HuH-7.5 (cell line): Measurements from ENCODE around the gene CARD10.
A peak's percentile ranks its signal among the peaks of the same experiment; 100 is the strongest.
"Not testable (repeated sequence)": the region's sequence is repeated elsewhere in the genome, so short reads cannot be mapped to it uniquely, and the experiment has no call there.

Source experiments
- DNase-seq: peaks from one replicate; pipeline ENCODE4 v3.0.0; 2011; ENCODE audit warnings: low spot score

The CARD10 gene

DNA sequence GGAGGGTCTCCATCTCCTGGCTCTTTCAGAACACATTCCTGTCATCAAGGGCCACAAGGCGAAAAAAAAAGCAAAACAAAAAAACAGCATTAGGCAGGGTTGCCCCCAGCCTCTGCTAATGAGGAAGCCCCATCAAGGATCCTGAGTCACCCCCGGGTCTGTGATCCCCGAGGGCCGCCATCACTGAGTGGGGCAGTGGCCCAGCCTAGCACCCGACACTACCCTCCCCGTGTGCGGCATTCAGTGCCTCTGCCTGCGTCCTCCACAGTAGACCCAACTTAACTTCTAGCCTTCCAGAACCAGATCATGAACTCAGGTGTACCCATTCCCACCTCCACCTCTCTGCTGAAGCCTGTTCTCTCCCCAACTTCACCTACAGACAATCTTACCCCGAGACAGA, 34.5 kb upstream of the CARD10 start:
- DNase-seq = no peak

DNA sequence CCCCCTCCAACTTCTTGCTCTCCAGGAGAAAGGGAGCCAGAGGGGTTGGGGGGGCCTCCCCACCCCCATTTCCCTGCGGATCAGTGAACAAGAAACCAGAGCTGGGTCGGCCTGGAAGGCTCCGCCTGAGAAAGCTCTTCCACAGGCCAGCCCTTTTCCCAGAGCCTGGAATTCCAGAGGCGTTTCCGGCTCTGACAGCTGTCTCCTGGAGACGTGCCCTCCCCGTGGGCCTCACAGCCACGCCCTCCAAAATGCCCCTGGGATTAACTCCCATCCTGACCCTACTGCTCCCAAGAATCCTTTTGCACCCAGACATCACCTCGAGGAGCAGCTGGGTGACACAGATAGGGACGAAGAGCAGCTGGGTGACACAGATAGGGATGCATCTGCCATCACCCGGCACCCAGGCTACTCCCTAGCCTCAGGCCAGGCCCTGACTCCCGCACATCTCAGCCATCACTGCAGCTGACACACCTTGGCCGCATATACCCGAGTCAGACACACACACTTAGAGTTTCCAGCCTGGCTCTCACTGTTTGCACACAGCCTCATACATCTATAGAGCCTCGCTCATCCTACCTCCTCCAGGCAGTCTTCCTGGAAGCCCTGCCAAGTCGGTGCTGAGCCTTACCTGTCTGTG, 33.4 kb upstream of the CARD10 start:
- no peak for DNase-seq

DNA sequence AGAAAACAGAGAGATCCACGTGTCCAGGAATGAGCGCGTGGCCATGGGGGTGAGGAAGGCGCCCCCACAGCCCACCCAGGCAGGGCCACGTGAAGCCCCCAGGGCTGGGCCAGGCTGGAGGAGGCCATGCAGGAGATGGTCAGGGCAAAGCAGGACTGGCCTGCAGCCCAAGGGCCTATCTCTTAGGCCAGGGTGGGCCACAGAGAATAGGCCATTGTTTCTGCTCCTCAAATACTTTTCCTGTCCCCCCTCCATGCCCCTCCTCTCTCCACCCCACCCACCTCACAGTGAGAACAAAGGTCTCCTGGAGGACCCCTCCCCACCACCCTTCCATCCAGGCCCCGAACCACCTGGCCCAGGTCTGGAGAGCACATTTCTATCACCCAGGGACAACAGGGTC, 32.8 kb upstream of the CARD10 start:
- no peak for DNase-seq

- not testable (repeated sequence) for DNase-seq
These were observed 31.7 kb upstream of the CARD10 start for GRCh38 chr22:37550921-37551320.

DNA sequence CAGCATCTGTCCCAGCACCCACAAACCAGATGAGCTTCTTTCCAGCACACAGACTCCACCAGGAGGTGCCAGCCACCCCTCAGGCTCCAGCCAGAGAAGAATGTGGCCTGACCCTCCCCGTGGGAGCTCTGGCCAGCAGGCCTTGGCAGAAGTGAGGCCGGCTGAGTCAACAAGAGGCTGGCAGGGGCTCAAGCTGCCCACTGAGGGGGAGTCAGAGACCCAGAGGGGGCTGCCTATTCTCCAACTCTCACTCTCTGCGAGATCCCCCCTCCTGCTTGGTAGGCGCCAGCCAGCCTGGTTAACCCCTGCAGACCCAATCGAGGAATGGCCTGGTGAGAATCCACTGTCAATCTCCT, 30.5 kb upstream of the CARD10 start:
- DNase-seq = peak; percentile 14

GRCh38 chr22:37547251-37547741, 28.1 kb upstream of the CARD10 start:
- DNase-seq = peak; percentile 3

DNA sequence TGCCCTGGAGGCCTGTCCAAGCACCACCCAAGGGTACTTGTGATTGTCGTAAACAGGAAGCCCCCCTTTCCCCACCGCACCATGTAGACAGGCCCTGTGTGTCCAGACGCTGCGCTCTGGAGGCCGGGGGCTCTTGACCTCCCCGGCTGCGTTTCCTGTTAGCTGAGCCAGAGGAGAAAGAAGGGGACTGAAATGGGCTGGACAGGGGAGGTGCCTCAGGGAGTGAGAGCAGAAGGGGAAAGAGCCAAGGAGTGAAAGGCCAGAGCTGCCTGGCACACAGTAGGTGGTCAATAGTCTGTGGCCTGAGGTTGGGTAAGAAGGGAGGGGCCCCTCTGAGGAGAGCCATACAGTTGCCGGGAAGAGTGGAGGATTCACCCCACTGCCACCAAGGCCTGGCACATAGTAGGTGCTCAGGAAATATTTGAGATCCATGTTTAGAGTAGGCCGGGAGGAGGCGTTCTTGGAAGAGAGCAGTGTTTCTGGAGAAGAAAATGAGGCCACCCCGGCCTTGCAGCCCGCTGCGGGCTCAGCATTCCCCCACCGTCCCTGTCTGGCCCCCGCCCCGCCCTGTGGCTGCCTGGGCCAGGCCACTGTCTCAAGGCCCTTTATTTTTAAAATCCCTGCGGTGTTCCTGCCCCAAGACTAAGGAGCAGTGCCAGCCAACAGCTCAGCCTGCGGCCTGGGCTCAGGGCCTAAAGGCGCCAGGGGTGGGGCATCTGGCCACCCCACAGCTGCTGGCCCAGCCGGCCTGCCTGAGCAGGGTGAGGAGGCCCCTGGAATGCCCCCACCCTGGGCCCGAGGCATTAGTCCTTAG, 27.4 kb upstream of the CARD10 start:
- DNase-seq = peak; percentile 28

- DNase-seq = peak; percentile 76
These were observed 26.7 kb upstream of the CARD10 start for GRCh38 chr22:37545703-37546436.

DNA sequence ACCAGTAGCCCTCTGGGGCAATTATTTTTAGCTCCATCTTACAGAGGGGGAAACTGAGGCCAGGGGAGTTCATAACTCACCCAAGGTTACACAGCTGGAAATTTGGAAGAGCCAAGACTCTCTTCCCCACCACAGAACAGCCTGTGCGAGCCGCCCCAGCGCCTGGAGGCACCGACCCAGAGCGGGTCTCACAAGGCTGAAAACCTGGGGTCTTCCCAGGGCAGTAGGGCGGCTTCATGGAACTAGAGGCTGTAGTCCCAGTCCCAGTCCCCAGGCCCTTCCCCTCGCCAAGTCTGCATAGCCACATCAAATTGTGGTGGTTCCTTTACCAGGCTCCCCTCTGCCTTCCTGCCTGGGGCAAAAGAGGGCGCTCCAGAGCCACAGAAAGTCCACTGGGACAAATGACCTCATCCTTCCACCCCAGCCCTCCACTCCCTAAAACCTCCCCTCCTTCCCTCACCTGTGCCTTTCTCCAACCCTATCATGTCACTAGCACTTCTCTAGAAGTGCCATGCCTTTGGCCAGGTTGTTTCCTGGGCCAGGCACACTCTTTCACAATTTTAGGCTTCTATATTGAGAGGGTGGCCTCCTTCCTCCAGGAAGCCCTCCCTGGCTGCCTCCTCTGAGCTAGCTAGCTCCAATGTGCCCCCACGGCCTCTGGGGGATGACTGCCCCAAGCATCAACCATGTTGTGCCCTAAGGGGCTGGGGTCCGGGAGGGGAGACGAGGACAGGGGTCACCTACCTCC, 25.9 kb upstream of the CARD10 start:
- DNase-seq = peak; percentile 58

GRCh38 chr22:37542959-37543358, 23.7 kb upstream of the CARD10 start:
- no peak for DNase-seq

DNA sequence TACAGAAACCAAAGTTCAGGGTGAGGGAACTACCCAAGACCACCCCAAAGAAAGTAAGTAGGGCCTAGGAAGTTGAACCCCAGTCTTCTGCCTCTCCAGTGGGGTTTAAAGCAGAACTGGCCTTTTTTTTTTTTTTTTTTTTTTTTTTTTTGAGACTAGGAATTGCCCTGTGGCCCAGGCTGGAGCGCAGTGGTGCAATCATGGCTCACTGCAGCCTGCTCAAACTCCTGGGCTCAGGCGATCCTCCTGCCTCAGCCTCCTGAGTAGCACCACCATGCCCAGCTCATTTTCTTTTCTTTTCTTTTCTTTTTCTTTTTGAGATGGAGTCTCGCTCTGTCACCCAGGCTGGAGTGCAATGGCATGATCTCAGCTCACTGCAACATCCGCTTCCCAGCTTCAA, 23.2 kb upstream of the CARD10 start:
- DNase-seq = not testable (repeated sequence)

- DNase-seq = not testable (repeated sequence)
These were observed 20.6 kb upstream of the CARD10 start for GRCh38 chr22:37539790-37540189.

DNA sequence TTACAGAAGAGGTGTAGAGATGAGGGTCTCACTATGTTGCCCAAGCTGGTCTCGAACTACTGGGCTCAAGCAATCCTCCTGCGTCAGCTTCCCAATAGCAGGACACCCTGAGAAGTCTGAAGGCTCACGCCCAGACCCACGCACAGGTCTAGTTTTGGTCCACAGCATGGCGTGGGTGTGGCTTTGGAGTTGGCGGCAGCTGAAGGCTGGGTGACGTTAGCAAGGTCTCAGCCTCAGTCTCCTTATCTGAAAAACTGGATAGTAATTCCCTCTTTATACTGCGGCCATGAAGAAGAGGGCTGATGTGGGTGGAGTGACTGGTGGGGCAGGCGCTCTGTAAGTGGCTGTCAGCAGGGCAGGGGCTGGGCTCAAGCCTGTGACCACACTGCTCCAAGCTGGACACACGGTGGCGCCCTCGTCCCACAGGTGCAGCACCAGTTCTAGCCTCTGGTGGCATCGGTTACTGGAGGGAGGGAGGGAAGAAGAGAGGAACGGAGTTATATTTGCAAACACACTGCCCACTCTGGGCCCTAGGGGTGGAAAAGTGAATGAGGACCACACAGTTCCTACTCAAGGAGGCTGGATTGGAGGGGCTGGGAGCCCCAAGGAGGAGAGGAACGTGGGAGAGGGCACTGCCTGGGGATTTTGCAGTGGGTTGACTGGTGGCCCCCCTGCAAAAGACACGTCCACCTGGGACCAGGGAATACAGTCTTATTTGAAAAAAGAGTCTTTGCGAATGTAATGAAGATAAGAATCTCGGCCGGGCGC, 19.6 kb upstream of the CARD10 start:
- DNase-seq = peak; percentile 86

- DNase-seq = no peak
These were observed 15.9 kb upstream of the CARD10 start for GRCh38 chr22:37535159-37535558.

GRCh38 chr22:37534445-37534844, 15.2 kb upstream of the CARD10 start:
- DNase-seq = no peak

DNA sequence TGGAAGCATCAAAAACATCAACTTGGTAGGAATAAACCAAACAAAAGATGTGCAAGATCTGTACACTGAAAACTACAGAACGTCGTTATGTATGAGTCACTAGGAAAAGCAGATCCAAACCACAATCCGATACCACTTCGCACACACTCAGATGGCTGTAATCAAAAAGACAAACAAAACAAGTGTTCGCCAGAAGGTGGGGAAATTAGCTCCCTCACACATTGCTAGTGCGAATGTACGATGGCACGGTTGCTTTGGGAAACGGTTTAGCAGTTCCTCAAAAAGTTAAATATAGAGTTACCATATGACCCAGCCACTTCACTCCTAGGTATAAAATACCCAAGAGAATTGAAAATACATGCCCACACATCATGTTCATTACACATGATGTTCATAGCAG, 14.8 kb upstream of the CARD10 start:
- no peak for DNase-seq

GRCh38 chr22:37529652-37530345, 10.6 kb upstream of the CARD10 start:
- no peak for DNase-seq

- not testable (repeated sequence) for DNase-seq
These were observed 8.7 kb upstream of the CARD10 start for GRCh38 chr22:37527952-37528351.

DNA sequence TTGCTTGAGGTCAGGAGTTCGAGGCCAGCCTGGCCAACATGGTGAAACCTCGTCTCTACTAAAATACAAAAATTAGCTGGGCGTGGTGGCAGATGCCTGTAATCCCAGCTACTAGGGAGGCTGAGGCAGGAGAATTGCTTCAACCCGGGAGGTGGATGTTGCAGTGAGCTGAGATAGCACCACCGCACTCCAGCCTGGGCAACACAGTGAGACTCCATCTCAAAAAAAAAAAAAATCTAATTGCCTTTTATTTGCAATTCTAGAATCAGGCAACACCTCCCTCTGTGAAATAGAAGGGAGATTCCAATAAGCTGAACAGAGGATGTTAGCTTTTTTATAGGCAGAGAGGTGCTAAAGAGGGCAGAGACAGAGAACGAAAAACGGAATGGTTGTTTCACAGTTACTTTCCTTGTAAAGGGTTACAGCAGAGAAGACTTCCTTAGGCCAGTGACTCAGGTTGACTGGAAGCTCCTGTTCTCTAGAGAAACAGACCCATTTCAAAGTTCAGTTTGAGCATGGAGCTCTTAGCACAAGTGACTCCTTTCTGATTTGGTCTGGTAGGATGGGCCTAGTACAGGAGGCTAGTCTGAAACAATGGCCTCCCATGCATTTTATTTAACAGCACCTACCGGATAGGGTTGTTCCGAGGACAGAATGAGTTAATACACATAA, 8.0 kb upstream of the CARD10 start:
- not testable (repeated sequence) for DNase-seq

DNA sequence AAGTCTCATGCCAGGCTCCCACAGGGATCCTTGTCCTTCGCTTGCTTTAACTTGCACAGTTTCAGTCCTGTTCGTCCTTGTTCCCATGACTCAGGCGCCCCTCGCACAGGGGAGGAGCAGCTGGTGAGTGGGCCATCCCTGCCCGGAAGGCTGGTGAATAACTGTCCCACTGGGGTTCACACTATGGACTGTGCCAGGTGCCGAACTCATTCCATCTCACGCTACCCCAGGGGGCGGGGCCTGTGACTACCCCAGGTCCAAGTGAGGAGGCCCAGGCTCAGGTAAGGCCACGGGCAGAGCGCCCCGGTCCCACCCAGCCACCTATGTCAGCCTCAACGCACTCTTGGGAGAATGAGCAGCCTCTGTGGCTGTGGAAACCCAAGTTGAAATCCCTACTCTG, 7.2 kb upstream of the CARD10 start:
- DNase-seq = no peak
